ENCODE measurements around the gene WT1.

DNA sequence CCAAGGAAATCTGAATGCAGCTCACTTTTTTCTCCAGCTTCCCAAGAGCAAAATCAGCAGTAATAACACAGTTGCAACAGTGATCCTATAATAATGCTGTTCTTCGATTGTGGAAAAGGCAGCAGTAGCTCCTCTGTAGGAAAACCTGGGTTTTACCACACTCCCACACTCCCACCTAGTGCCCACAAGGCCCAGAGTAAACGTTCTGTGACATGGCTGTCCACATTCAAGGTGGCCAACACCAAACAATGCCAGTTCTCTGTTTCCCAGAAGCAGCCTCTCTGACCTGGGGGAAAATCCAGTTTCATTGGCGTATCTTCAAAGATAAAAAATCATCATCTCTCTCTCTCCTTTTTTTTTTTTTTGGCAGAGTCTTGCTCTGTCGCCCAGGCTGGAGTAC, 40.2 kb downstream of the WT1 start:
- TF ChIP-seq, protein P1, sequence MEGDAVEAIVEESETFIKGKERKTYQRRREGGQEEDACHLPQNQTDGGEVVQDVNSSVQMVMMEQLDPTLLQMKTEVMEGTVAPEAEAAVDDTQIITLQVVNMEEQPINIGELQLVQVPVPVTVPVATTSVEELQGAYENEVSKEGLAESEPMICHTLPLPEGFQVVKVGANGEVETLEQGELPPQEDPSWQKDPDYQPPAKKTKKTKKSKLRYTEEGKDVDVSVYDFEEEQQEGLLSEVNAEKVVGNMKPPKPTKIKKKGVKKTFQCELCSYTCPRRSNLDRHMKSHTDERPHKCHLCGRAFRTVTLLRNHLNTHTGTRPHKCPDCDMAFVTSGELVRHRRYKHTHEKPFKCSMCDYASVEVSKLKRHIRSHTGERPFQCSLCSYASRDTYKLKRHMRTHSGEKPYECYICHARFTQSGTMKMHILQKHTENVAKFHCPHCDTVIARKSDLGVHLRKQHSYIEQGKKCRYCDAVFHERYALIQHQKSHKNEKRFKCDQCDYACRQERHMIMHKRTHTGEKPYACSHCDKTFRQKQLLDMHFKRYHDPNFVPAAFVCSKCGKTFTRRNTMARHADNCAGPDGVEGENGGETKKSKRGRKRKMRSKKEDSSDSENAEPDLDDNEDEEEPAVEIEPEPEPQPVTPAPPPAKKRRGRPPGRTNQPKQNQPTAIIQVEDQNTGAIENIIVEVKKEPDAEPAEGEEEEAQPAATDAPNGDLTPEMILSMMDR (conservative IDR thresholded peaks at IDR 0.05 in 1 of 2, IDR thresholded peaks at IDR 0.05 in 1 of 2; ENCODE audit: extremely low read depth in 1 of 2, insufficient read depth in 1 of 2, low read depth in 1 of 2, low read length in 2 of 2), result no peak
- no peak for TF ChIP-seq EZH2 (IDR thresholded peaks at IDR 0.05; ENCODE audit: borderline replicate concordance, low read length)

Measured in mammary epithelial cell (primary cell).